Limb (tissue), 2 donors: ENCODE measurements around the gene LARP4B.
"Not testable (repeated sequence)": the region's sequence is repeated elsewhere in the genome, so short reads cannot be mapped to it uniquely, and the experiment has no call there.

Source experiments
- DNase-seq, 2 donors: peaks; one replicate each; pipeline ENCODE4 v3.0.0-alpha.2; 2016; ENCODE audit errors: extremely low spot score in 2 of 2

The LARP4B gene

GRCh38 chr10:770048-770712, 161.3 kb downstream of the LARP4B start:
- not testable (repeated sequence) for DNase-seq

- DNase-seq = no peak
Observed at GRCh38 chr10:767794-768193, 163.7 kb downstream of the LARP4B start.

- DNase-seq = no peak
Observed at GRCh38 chr10:767211-767610, 164.3 kb downstream of the LARP4B start.

- DNase-seq = no peak
Observed at GRCh38 chr10:761376-761775, 170.1 kb downstream of the LARP4B start.

- DNase-seq = no peak
Observed at GRCh38 chr10:760622-761021, 170.9 kb downstream of the LARP4B start.

- DNase-seq = no peak
Observed at GRCh38 chr10:759898-760477, 171.5 kb downstream of the LARP4B start.
